Gastrocnemius medialis (tissue), 4 donors: ENCODE data around the gene SLC22A17. TPM values are rescaled to one million over a fixed set of nuclear protein-coding genes. Genes with fewer than 3 reads are reported as not detected.

Experiments used
- ATAC-seq, 2 donors: fragments of 150-250 bp; one replicate each; pipeline ENCODE4 v1.9.1; 2016
- DNase-seq, 2 donors: peaks; one replicate each; pipeline ENCODE4 v3.0.0-alpha.2; 2019
- H3K27ac ChIP-seq, 4 donors: fragments of 200-600 bp; sonication (generic); 1 replicate in 1 of 4; 2 replicates in 3 of 4; pipeline ENCODE4 v1.5.1; 2016 to 2018; ENCODE audit warnings: mild to moderate bottlenecking in 2 of 4, moderate library complexity in 1 of 4
- H3K27me3 ChIP-seq, 3 donors: fragments of 200-600 bp; sonication (generic) in 2 of 3; 1 replicate in 1 of 3; 2 replicates in 2 of 3; pipeline versions ENCODE4 v1.5.1 to v1.6.0; 2016 to 2019; ENCODE audit warnings: mild to moderate bottlenecking in 1 of 3, moderate library complexity in 1 of 3
- H3K36me3 ChIP-seq, 2 donors: fragments of 200-600 bp; sonication (generic) in 1 of 2; one replicate each; pipeline ENCODE4 v1.5.1; 2017 to 2018
- H3K4me1 ChIP-seq, 2 donors: fragments of 200-600 bp; sonication (generic) in 1 of 2; one replicate each; pipeline ENCODE4 v1.5.1; 2016 to 2017; ENCODE audit warnings: mild to moderate bottlenecking in 2 of 2
- H3K4me3 ChIP-seq, 4 donors: fragments of 200-600 bp; sonication (generic) in 3 of 4; 1 replicate in 1 of 4; 2 replicates in 3 of 4; pipeline ENCODE4 v1.5.1; 2016 to 2019; ENCODE audit warnings: mild to moderate bottlenecking in 2 of 4
- H3K9me3 ChIP-seq, 3 donors: fragments of 200-600 bp; sonication (generic) in 2 of 3; 1 replicate in 1 of 3; 2 replicates in 2 of 3; pipeline ENCODE4 v1.5.1; 2016 to 2019
- POLR2A ChIP-seq, 2 donors: fragments of 450-650 bp; IDR thresholded peaks; one replicate each; pipeline ENCODE4 v1.6.1; 2017; ENCODE audit warnings: antibody characterized with exemption in 2 of 2, mild to moderate bottlenecking in 2 of 2, moderate library complexity in 2 of 2
- in situ Hi-C, 4 donors: fragments of 200-750 bp; cut with MboI; loops; one replicate each; pipeline versions ENCODE4 v1.15.0 to v1.8.0; 2017; ENCODE audit warnings: low sequenced_read_pairs in 4 of 4
- intact Hi-C: fragments of 100-400 bp; cut with DNase I; formaldehyde crosslinking; loops from one replicate; pipeline ENCODE4 v1.15.1; 2023; ENCODE audit warnings: low total_unique reads
- microRNA counts, 2 donors: library from miRNA; unstranded; fragments of <30 nt; microRNA quantifications; one replicate each; lab custom pipeline; 2016
- microRNA-seq, 2 donors: library from miRNA; unstranded; fragments of <30 nt; microRNA quantifications; one replicate each; pipeline ENCODE4, GENCODE V29; 2016; ENCODE audit warnings: borderline replicate concordance in 2 of 2
- total RNA-seq, 4 donors: library from RNA; depleted of rRNA; stranded (reverse); fragments of >200 nt; gene quantifications; one replicate each; pipeline versions ENCODE4 v1.1.0 to v1.2.3, GENCODE V29; 2016
- TF ChIP-seq, protein P1 (sequence below), 5 experiments: fragments of 450-650 bp in 3 of 5; fragments of 200-600 bp in 2 of 5; sonication (generic) in 2 of 5; IDR thresholded peaks in 4 of 5; conservative IDR thresholded peaks in 1 of 5; 1 replicate in 4 of 5; 2 replicates in 1 of 5; pipeline ENCODE4 v1.5.1; 2016 to 2019; ENCODE audit warnings: antibody characterized with exemption in 5 of 5, mild to moderate bottlenecking in 3 of 5, moderate library complexity in 3 of 5

The SLC22A17 gene
- total RNA-seq, 4 donors from 2014 or later, result 0.68 to 2.7 (median 1.4) TPM

DNA sequence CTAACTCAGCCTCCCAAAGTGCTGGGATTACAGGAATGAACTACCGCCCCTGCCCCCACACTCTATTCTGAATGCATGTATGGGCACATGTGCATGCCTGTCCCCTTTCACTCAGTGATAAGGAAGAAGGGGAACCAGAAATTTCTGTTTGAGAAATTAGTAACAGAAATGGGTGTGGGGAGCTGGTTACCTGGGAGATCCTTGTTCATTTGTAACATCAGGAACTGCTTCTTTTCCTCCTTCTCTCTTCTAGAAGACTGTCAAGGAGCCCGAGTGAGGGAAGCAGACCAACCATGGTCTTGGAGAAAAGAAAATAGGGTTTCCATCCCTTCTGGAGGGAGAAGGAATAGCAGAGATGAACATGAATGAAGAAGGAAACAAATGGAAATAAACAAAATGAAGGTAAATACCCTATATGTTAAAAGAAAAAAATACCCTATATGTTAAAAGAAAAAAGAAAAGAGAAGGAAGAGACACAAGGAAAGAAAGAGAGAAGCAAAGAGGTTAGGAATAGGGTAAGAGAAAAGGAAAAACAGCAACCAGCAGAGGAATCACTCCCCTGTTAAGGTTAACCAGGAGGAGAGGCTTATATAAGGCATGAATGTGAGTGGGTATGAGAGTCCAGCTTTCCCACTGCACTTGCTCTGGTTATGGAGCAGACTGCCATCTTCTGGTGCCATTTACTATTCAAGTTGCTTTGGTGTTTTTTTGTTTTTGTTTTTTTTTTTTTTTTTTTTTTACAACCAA lies 53.3 kb downstream of the SLC22A17 start:
- Histone ChIP-seq H3K9me3 (no peaks in the 10 kb centered on the region), H3K36me3 (peaks cover 0 to 33% of the 10 kb centered on the region in 2 donors), H3K4me3 (no peak overlapping the region), H3K27me3 (no peaks in the 10 kb centered on the region), H3K4me1 (peaks cover 26 to 29% of the 10 kb centered on the region in 2 donors), H3K27ac (peak overlapping the region; percentile 96 to 99 (median 98))
- ATAC-seq (no peak), DNase-seq (no peak)
- in situ Hi-C loops, result loop anchor here (25.0 kb wide), 2 partner anchors 187 to 712 kb away; partner anchors contain the start of genes ABHD4 (in 2 of the 4), CEBPE (in 2 of the 4), CIROP (in 2 of the 4) and DAD1 (in 2 of the 4)
- intact Hi-C loops, result loop anchor here (2.0 to 5.0 kb wide), 2 partner anchors 35 to 222 kb away; no protein-coding TSS in a partner anchor
- TF ChIP-seq, protein P1, sequence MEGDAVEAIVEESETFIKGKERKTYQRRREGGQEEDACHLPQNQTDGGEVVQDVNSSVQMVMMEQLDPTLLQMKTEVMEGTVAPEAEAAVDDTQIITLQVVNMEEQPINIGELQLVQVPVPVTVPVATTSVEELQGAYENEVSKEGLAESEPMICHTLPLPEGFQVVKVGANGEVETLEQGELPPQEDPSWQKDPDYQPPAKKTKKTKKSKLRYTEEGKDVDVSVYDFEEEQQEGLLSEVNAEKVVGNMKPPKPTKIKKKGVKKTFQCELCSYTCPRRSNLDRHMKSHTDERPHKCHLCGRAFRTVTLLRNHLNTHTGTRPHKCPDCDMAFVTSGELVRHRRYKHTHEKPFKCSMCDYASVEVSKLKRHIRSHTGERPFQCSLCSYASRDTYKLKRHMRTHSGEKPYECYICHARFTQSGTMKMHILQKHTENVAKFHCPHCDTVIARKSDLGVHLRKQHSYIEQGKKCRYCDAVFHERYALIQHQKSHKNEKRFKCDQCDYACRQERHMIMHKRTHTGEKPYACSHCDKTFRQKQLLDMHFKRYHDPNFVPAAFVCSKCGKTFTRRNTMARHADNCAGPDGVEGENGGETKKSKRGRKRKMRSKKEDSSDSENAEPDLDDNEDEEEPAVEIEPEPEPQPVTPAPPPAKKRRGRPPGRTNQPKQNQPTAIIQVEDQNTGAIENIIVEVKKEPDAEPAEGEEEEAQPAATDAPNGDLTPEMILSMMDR (IDR thresholded peaks at IDR 0.05 in 4 of 5, conservative IDR thresholded peaks at IDR 0.05 in 1 of 5), result no peak
- TF ChIP-seq POLR2A (IDR thresholded peaks at IDR 0.05), result no peak

DNA sequence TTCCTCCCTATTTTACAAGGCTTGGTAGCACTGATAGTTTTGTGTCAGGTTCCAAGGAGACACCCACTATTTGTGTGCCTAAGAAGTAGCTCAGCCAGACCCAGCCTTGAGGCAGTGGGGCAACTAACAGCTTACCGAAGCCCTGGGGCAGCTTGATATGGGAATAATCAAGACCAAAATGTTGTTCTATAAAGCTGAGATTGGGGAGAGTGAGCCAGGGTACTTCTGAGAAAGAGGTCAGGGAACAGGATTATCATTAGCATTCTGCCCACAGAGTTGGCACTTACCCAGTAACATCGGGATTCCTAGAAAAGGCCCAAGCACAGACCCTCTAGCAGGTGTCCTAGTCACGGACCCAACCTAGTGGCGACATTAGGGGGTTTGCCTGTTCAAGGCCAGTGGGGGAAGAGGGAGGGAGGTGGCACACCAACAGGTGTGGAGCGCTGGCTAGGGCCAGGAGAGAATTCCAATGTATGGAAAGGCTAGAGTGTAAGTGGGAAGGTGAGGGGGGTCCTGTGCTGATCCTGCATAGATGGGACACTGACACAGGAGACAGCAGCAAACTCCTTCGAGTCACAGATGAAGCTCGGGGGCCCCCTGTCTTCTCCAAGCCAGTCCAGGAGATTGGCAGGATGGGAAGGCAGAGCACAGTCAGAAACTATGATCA lies 54.9 kb downstream of the SLC22A17 start:
- Histone ChIP-seq H3K4me1 (peaks cover 22 to 23% of the 10 kb centered on the region in 2 donors), H3K36me3 (peaks cover 0 to 33% of the 10 kb centered on the region in 2 donors), H3K4me3 (no peak overlapping the region), H3K27ac (peak overlapping the region in 1 of 4 donors; percentile 98), H3K27me3 (no peaks in the 10 kb centered on the region), H3K9me3 (no peaks in the 10 kb centered on the region)
- no peak for TF ChIP-seq POLR2A (IDR thresholded peaks at IDR 0.05)
- TF ChIP-seq, protein P1 (IDR thresholded peaks at IDR 0.05 in 4 of 5, conservative IDR thresholded peaks at IDR 0.05 in 1 of 5), result no peak
- ATAC-seq, result no peak
- in situ Hi-C loops, result loop anchor here (25.0 kb wide), 2 partner anchors 185 to 710 kb away; partner anchors contain the start of genes ABHD4 (in 2 of the 4), CEBPE (in 2 of the 4), CIROP (in 2 of the 4) and DAD1 (in 2 of the 4)
- DNase-seq, result no peak
- intact Hi-C loops, result loop anchor here (2.0 to 5.0 kb wide), 2 partner anchors 33 to 220 kb away; no protein-coding TSS in a partner anchor

DNA sequence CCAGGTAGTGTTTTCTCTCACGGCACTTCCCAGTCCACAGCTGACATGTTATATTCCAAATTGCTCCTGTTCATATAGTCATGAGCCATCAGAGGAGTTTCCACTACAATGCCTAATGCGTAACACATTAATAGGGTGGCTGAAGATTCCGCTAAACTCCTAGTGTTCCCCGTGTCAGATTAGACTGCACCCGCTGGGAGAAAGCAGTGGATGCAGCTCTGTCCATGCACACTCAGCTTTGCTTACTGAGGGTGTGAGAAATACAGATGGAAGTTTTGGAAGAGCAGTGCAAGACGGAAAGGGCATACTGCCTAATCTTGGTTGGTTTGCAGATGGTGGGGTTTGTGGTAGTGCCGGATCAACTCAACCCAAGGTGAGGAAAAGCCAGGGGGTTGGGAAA lies 55.6 kb downstream of the SLC22A17 start:
- ATAC-seq (no peak), DNase-seq (no peak)
- no peak overlapping the region for H3K4me3 ChIP-seq
- H3K4me1 ChIP-seq, result peaks cover 22% of the 10 kb centered on the region in 2 donors
- in situ Hi-C loops (loop anchor here (25.0 kb wide), 2 partner anchors 185 to 710 kb away; partner anchors contain the start of genes ABHD4 (in 2 of the 4), CEBPE (in 2 of the 4), CIROP (in 2 of the 4) and DAD1 (in 2 of the 4)), intact Hi-C loops (loop anchor here (5.0 kb wide), 1 partner anchor 220 kb away; no protein-coding TSS in a partner anchor)
- H3K27me3 ChIP-seq, result no peaks in the 10 kb centered on the region
- H3K36me3 ChIP-seq, result peaks cover 0 to 33% of the 10 kb centered on the region in 2 donors
- no peaks in the 10 kb centered on the region for H3K9me3 ChIP-seq
- TF ChIP-seq, protein P1 (IDR thresholded peaks at IDR 0.05 in 4 of 5, conservative IDR thresholded peaks at IDR 0.05 in 1 of 5), result no peak
- TF ChIP-seq POLR2A (IDR thresholded peaks at IDR 0.05), result no peak
- no peak overlapping the region for H3K27ac ChIP-seq

MicroRNAs encoded within 50 kb of the gene (microRNA counts, 767-probe panel; counts per million panel counts)
- 356 to 448 counts per million in 2 donors for microRNA hsa-miR-208a (lab: Ali Mortazavi, UCI)

Small RNA genes within 50 kb of the gene (microRNA-seq; reads per million reads assigned to microRNA genes)
- gene MIR208A, result 224 to 429 reads per million in 2 donors

Other genes starting within 250 kb of the SLC22A17 start
- not detected for gene CIROP, start 247.9 kb downstream of the SLC22A17 start, total RNA-seq
- gene CEBPE, start 233.6 kb downstream of the SLC22A17 start, total RNA-seq, result not detected
- 100 to 1,000 TPM in 1 of 4 donors, 10 to 100 TPM in 3; 34.5 to 199 (median 63.7) TPM for gene SLC7A8, start 169.2 kb downstream of the SLC22A17 start, total RNA-seq
- not detected for gene RNF212B, start 115.0 kb downstream of the SLC22A17 start, total RNA-seq
- 1 to 10 TPM; 7.8 to 10.0 (median 8.4) TPM for gene HOMEZ, start 66.8 kb downstream of the SLC22A17 start, total RNA-seq
- gene PPP1R3E, start 50.0 kb downstream of the SLC22A17 start, total RNA-seq, result 1 to 10 TPM; 5.9 to 7.9 (median 6.7) TPM
- gene BCL2L2, start 46.1 kb downstream of the SLC22A17 start, total RNA-seq, result 10 to 100 TPM; 13.4 to 24.9 (median 23.8) TPM
- 10 to 100 TPM; 15.7 to 32.8 (median 26.6) TPM for gene PABPN1, start 31.4 kb downstream of the SLC22A17 start, total RNA-seq
- gene EFS, start 12.3 kb upstream of the SLC22A17 start, total RNA-seq, result 1 to 10 TPM in 3 of 4 donors, under 1 TPM in 1; 0.31 to 4.1 (median 1.6) TPM
- gene IL25, start 19.9 kb upstream of the SLC22A17 start, total RNA-seq, result not detected
- gene CMTM5, start 24.2 kb upstream of the SLC22A17 start, total RNA-seq, result 1 to 10 TPM in 1 of 4 donors, not detected in 3; 1.7 TPM
- gene MYH6, start 55.4 kb upstream of the SLC22A17 start, total RNA-seq, result 1,000 to 10,000 TPM in 1 of 4 donors, 100 to 1,000 TPM in 1, 10 to 100 TPM in 2; 20.4 to 1,496 (median 303) TPM
- gene MYH7, start 82.8 kb upstream of the SLC22A17 start, total RNA-seq, result 1,000 to 10,000 TPM; 1,360 to 5,274 (median 3,359) TPM
- gene NGDN, start 116.8 kb upstream of the SLC22A17 start, total RNA-seq, result 10 to 100 TPM; 27.9 to 41.9 (median 36.1) TPM
- gene ZFHX2, start 198.9 kb upstream of the SLC22A17 start, total RNA-seq, result under 1 TPM in 3 of 4 donors, not detected in 1; 0.23 to 0.44 (median 0.41) TPM
- 10 to 100 TPM; 13.2 to 32.9 (median 21.4) TPM for gene THTPA, start 203.4 kb upstream of the SLC22A17 start, total RNA-seq
- gene AP1G2, start 214.9 kb upstream of the SLC22A17 start, total RNA-seq, result 10 to 100 TPM in 1 of 4 donors, 1 to 10 TPM in 3; 1.5 to 31.5 (median 7.8) TPM
- gene JPH4, start 225.9 kb upstream of the SLC22A17 start, total RNA-seq, result under 1 TPM in 1 of 4 donors, not detected in 3; 0.09 TPM